SK-N-SH treated with all-trans-retinoic acid at 6 μM for 48 hours (cell line): ENCODE data around the gene POFUT1.

Experiments
- ATAC-seq: fragments of 200-7000 bp; cut with Tn5 transposase; 3 replicates; pipeline ENCODE4 v1.9.1; 2020; ENCODE audit warnings: mild to moderate bottlenecking, moderate library complexity
- BACH2 ChIP-seq: fragments of 250-450 bp; sonication (Bioruptor Pico); IDR thresholded peaks from 2 replicates; pipeline ENCODE4 v1.9.0; 2021; ENCODE audit warnings: mild to moderate bottlenecking, borderline replicate concordance
- CREB5 ChIP-seq: fragments of 250-450 bp; sonication (Bioruptor Pico); IDR thresholded peaks from 2 replicates; pipeline ENCODE4 v1.5.1; 2020; ENCODE audit warnings: low read depth, mild to moderate bottlenecking, moderate library complexity
- ESRRG ChIP-seq: fragments of 250-450 bp; sonication (Bioruptor Pico); IDR thresholded peaks from 2 replicates; pipeline ENCODE4 v1.6.1; 2021; ENCODE audit warnings: mild to moderate bottlenecking
- GLIS3 ChIP-seq: fragments of 250-450 bp; sonication (Bioruptor Pico); IDR thresholded peaks from 2 replicates; pipeline ENCODE4 v1.5.0; 2020; ENCODE audit warnings: mild to moderate bottlenecking, moderate library complexity
- ISL1 ChIP-seq: fragments of 250-450 bp; sonication (Bioruptor Pico); IDR thresholded peaks from 2 replicates; pipeline ENCODE4 v2.1.2; 2022; ENCODE audit warnings: mild to moderate bottlenecking, moderate library complexity
- OSR1 ChIP-seq: fragments of 250-450 bp; sonication (Bioruptor Pico); IDR thresholded peaks from 2 replicates; pipeline ENCODE4 v1.8.0; 2022; ENCODE audit warnings: moderate library complexity, mild to moderate bottlenecking, inconsistent platforms
- PATZ1 ChIP-seq: fragments of 250-450 bp; sonication (Bioruptor Pico); IDR thresholded peaks from 2 replicates; pipeline ENCODE4 v1.8.0; 2020; ENCODE audit warnings: mild to moderate bottlenecking, moderate library complexity, borderline replicate concordance
- POU6F1 ChIP-seq: fragments of 250-450 bp; sonication (Bioruptor Pico); IDR thresholded peaks from 2 replicates; pipeline ENCODE4 v1.8.0; 2021; ENCODE audit warnings: low read depth, mild to moderate bottlenecking, moderate library complexity, borderline replicate concordance
- PPARA ChIP-seq: fragments of 250-450 bp; sonication (Bioruptor Pico); IDR thresholded peaks from 2 replicates; pipeline ENCODE4 v1.5.0; 2020; ENCODE audit warnings: mild to moderate bottlenecking, borderline replicate concordance
- RARB ChIP-seq: fragments of 250-450 bp; sonication (Bioruptor Pico); IDR thresholded peaks from 2 replicates; pipeline ENCODE4 v1.8.0; 2021; ENCODE audit warnings: mild to moderate bottlenecking, moderate library complexity
- SNAI2 ChIP-seq: fragments of 250-450 bp; sonication (Bioruptor Pico); IDR thresholded peaks from 2 replicates; pipeline ENCODE4 v1.5.0; 2020; ENCODE audit warnings: mild to moderate bottlenecking, moderate library complexity
- TCF4 ChIP-seq: fragments of 250-450 bp; sonication (Bioruptor Pico); IDR thresholded peaks from 2 replicates; pipeline ENCODE4 v1.8.0; 2021; ENCODE audit warnings: mild to moderate bottlenecking, moderate library complexity, borderline replicate concordance
- ZC3H10 ChIP-seq: fragments of 250-450 bp; sonication (Bioruptor Pico); IDR thresholded peaks from 2 replicates; pipeline ENCODE4 v1.5.1; 2021; ENCODE audit warnings: mild to moderate bottlenecking, moderate library complexity
- ZFP3 ChIP-seq: fragments of 250-450 bp; sonication (Bioruptor Pico); IDR thresholded peaks from 2 replicates; pipeline ENCODE4 v1.5.0; 2020; ENCODE audit warnings: mild to moderate bottlenecking, moderate library complexity
- ZNF565 ChIP-seq: fragments of 450-650 bp; formaldehyde crosslinking; conservative IDR thresholded peaks from 2 replicates; pipeline ENCODE4 v1.5.0; 2020; ENCODE audit warnings: low read depth, mild to moderate bottlenecking, moderate library complexity
- ZNF70 ChIP-seq: fragments of 450-650 bp; formaldehyde crosslinking; IDR thresholded peaks from 2 replicates; pipeline ENCODE4 v1.5.0; 2020; ENCODE audit warnings: mild to moderate bottlenecking, moderate library complexity
- ZNF8 ChIP-seq: fragments of 450-650 bp; formaldehyde crosslinking; IDR thresholded peaks from 2 replicates; pipeline ENCODE4 v1.5.0; 2020; ENCODE audit warnings: mild to moderate bottlenecking, moderate library complexity
- TF ChIP-seq, protein P1 (sequence below): fragments of 250-450 bp; sonication (Bioruptor Pico); IDR thresholded peaks from 2 replicates; pipeline ENCODE4 v1.5.0; 2020; ENCODE audit warnings: mild to moderate bottlenecking, moderate library complexity
- TF ChIP-seq, protein P2 (sequence below): fragments of 250-450 bp; sonication (Bioruptor Pico); IDR thresholded peaks from 2 replicates; pipeline ENCODE4 v1.5.1; 2021; ENCODE audit warnings: mild to moderate bottlenecking, moderate library complexity

The POFUT1 gene

GRCh38 chr20:32158943-32159660 lies 48.6 kb upstream of the POFUT1 start (continued):
- TF ChIP-seq, protein P1, sequence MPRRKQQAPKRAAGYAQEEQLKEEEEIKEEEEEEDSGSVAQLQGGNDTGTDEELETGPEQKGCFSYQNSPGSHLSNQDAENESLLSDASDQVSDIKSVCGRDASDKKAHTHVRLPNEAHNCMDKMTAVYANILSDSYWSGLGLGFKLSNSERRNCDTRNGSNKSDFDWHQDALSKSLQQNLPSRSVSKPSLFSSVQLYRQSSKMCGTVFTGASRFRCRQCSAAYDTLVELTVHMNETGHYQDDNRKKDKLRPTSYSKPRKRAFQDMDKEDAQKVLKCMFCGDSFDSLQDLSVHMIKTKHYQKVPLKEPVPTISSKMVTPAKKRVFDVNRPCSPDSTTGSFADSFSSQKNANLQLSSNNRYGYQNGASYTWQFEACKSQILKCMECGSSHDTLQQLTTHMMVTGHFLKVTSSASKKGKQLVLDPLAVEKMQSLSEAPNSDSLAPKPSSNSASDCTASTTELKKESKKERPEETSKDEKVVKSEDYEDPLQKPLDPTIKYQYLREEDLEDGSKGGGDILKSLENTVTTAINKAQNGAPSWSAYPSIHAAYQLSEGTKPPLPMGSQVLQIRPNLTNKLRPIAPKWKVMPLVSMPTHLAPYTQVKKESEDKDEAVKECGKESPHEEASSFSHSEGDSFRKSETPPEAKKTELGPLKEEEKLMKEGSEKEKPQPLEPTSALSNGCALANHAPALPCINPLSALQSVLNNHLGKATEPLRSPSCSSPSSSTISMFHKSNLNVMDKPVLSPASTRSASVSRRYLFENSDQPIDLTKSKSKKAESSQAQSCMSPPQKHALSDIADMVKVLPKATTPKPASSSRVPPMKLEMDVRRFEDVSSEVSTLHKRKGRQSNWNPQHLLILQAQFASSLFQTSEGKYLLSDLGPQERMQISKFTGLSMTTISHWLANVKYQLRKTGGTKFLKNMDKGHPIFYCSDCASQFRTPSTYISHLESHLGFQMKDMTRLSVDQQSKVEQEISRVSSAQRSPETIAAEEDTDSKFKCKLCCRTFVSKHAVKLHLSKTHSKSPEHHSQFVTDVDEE (CRISPR knock-in tag) = no peak
- TF ChIP-seq SNAI2 (CRISPR knock-in tag) = no peak

GRCh38 chr20:32159766-32160221 lies 47.9 kb upstream of the POFUT1 start:
- TF ChIP-seq RARB (no peak), ZNF565 (no peak), POU6F1 (CRISPR knock-in tag) (no peak), OSR1 (CRISPR knock-in tag) (no peak), ZNF70 (no peak), ZC3H10 (CRISPR knock-in tag) (no peak), ZFP3 (CRISPR knock-in tag) (no peak), PPARA (CRISPR knock-in tag) (no peak), ZNF8 (no peak), GLIS3 (CRISPR knock-in tag) (no peak)
- TF ChIP-seq, protein P1 (CRISPR knock-in tag) = no peak
- TF ChIP-seq, protein P2, sequence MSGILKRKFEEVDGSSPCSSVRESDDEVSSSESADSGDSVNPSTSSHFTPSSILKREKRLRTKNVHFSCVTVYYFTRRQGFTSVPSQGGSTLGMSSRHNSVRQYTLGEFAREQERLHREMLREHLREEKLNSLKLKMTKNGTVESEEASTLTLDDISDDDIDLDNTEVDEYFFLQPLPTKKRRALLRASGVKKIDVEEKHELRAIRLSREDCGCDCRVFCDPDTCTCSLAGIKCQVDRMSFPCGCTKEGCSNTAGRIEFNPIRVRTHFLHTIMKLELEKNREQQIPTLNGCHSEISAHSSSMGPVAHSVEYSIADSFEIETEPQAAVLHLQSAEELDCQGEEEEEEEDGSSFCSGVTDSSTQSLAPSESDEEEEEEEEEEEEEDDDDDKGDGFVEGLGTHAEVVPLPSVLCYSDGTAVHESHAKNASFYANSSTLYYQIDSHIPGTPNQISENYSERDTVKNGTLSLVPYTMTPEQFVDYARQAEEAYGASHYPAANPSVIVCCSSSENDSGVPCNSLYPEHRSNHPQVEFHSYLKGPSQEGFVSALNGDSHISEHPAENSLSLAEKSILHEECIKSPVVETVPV (CRISPR knock-in tag) = no peak
- no peak for ATAC-seq

DNA sequence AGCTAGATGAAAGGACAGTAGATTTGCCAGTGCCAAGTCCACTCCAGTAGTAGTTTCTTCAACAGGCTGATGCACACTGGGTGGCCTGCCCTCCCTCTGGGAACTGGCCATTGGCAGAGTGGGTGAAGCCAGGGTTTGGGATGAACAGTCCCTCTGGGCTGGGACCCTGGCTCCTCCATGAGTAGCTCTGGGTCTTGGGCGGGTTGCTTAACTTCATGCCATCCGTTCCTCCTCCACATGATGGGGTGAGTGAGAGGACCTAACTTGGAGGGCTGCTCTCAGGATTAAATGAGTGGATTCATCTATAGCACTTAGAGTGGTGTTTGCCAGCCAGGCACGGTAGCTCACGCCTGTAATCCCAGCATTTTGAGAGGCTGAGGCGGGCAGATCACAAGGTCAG lies 47.3 kb upstream of the POFUT1 start:
- no peak for TF ChIP-seq GLIS3 (CRISPR knock-in tag)
- no peak for TF ChIP-seq ZNF8
- no peak for TF ChIP-seq RARB
- TF ChIP-seq PPARA (CRISPR knock-in tag) = no peak
- no peak for TF ChIP-seq POU6F1 (CRISPR knock-in tag)
- TF ChIP-seq CREB5 (CRISPR knock-in tag) = no peak
- TF ChIP-seq, protein P1 (CRISPR knock-in tag) = no peak
- no peak for TF ChIP-seq ZNF70
- no peak for TF ChIP-seq PATZ1 (CRISPR knock-in tag)
- TF ChIP-seq BACH2 (CRISPR knock-in tag) = no peak
- no peak for TF ChIP-seq ZC3H10 (CRISPR knock-in tag)
- no peak for TF ChIP-seq TCF4 (CRISPR knock-in tag)
- TF ChIP-seq ESRRG (CRISPR knock-in tag) = no peak
- TF ChIP-seq ISL1 (CRISPR knock-in tag) = no peak
- TF ChIP-seq, all 23 proteins: peak for 0
- no peak for ATAC-seq
